HPDE6-E6E7 (cell line): ENCODE measurements around the gene SLC5A8.

Source experiments
- DNase-seq: peaks from one replicate; pipeline ENCODE4 v3.0.0; 2011; ENCODE audit warnings: missing footprints; ENCODE audit errors: extremely low spot score

Gene SLC5A8, protein sequence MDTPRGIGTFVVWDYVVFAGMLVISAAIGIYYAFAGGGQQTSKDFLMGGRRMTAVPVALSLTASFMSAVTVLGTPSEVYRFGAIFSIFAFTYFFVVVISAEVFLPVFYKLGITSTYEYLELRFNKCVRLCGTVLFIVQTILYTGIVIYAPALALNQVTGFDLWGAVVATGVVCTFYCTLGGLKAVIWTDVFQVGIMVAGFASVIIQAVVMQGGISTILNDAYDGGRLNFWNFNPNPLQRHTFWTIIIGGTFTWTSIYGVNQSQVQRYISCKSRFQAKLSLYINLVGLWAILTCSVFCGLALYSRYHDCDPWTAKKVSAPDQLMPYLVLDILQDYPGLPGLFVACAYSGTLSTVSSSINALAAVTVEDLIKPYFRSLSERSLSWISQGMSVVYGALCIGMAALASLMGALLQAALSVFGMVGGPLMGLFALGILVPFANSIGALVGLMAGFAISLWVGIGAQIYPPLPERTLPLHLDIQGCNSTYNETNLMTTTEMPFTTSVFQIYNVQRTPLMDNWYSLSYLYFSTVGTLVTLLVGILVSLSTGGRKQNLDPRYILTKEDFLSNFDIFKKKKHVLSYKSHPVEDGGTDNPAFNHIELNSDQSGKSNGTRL

DNA sequence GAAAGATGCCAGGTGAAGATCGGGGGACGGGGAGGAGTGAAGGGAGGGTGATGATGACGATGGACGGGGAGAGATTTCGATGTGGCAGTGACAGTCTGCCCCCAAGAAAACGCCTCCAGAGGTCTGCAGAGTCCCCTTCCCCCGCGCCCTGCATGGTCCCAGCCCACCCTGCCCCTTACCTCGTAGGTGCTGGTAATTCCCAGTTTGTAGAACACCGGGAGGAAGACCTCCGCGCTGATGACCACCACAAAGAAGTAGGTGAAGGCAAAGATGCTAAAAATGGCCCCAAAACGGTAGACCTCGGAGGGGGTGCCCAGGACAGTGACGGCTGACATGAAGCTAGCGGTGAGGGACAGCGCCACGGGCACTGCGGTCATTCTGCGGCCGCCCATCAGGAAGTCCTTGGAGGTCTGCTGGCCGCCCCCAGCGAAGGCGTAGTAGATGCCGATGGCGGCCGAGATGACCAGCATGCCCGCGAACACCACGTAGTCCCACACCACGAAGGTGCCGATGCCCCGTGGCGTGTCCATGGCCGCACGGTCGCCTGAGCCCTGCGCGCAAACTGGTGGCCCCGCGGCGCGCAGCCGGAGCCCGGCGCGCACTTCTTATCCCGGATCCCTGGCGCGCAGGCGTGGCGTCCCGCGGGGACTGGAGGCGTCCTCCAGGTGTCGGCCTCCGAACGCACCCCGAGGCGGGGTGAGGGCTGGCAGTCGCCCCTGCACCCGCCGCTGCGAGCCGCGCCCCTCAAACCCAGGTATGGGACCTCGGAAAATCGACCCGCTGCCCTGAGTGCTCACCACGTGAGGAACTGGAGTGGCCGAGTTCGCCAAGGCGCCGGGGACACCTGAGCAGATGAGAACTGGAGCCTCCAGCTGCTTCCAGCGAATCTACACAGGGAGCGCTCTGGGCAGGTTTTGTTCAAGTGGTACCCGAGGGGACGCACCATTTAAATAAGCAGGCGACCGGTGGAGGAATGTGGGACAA lies at the start of gene SLC5A8:
Gene SLC5A8 (minus strand): TSS at position 920 of the 984 bp plus-strand sequence. CDS start 390 bp downstream, at position 530.
- no peak for DNase-seq

DNA sequence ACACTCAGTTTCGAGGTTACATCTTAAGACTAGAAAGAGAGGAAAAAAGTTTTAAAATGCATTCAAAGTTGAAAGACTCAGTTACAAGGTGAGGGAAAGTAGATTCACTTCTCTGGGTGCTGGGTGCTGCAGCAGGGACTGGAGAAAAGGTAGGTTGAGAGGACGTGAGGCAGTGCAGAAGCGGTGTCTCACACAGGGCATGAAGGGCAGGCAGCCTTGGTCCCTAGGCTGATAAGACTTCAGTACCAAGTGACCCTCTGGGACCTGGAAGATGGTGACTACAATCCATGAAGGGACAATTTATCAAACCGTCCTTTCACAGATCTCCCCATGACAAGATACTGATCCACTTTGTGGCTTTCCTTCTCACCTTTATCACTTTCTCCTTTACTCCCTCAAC lies 47.3 kb upstream of the SLC5A8 start:
- DNase-seq = no peak

DNA sequence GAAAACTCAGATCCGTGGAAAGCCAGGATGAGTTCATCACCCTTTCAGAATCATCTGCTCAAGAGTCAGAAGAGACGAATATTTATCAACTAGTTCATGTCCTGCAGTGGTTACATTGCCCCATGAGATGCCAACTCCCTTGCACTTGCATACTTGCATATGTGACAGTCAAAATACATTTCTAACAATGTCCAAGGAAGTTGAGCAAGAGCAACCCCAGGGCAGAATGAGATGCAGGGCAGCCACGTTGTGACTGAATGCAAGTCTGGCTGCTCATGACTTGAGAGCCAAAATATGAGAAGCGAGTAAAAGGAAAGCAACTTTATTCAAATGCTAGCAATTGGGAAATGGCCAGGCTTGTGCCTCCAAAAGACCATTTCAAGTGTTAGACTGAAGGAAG lies 46.2 kb upstream of the SLC5A8 start:
- DNase-seq = no peak

DNA sequence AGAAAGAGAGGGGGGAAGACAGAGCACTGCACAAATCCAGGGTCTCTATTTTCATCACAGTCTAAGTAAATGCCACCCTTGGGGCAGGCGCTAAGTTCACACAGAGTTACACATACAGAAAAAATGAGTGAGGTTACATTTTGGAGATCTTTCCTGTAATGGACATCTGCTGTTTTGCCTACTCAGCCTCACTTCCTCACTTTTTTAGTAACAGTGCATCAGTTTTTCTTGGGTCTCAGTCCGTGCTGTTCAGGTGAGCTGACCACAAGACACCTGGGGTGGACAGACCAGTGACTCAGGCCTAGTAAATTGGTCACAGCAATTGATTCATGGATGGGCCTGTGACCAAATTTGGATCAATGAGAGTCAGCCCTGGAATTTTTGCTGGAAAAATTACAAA lies 33.6 kb upstream of the SLC5A8 start:
- no peak for DNase-seq

DNA sequence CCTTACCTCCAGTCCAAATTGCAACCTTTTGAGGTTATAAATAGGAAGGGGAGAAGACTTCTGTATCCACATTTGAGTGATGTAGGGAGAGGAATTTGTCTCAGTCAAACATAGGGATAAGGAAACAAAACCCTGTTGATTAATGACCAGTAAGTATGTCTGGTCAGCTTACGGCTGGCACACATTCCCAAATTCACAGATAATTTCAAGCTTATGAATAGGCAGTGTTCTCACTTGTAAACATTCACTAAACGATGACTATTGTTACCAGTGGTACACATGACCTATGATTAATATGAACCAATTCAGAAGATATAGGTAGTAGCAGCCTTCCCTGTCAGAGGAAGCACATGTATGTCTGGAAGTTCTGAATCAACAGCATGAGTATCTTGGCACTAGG lies 33.0 kb upstream of the SLC5A8 start:
- no peak for DNase-seq

DNA sequence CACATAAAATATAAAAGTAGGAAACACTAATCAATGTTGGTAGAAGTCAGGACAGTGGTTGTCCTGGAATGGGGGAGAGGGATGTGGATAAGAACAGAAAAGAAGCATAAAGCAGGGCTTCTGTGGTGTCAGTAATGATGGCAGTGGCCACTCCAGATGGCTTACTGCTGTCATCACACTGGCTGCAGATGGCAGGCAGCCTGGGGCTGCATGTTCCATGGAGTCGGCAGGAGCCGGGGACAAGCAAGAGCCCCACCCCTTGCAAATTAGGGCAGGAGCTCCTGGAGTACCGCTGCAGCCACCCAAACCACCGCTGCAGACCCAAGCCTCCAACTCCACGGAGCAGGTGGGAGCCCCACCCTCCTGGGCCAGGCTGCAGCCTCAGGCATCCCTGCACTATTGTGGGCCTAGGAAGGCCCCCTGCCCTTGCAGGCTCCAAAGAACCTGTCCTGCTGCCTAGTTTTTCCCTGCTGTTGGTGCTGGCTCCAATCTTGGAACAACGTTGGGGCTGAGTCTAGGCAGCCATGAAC lies 28.8 kb upstream of the SLC5A8 start:
- DNase-seq = no peak

DNA sequence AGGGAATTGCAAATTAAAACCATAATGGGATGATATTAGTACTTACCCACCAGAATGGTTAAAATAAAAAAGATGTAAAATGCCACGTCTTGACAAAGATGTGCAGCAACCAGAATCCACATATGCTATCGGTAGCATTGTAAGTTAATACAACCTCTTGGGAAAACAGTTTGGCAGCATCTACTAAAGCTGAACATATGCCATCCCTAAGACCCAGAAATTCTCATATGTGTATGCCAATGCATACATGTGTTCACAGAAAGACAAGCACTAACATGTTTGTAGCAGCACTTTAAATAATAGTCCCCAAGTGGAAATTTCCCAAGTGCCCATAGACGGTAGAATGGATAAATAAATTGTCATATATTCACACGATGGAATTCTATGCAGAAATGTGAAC lies 28.3 kb upstream of the SLC5A8 start:
- no peak for DNase-seq

DNA sequence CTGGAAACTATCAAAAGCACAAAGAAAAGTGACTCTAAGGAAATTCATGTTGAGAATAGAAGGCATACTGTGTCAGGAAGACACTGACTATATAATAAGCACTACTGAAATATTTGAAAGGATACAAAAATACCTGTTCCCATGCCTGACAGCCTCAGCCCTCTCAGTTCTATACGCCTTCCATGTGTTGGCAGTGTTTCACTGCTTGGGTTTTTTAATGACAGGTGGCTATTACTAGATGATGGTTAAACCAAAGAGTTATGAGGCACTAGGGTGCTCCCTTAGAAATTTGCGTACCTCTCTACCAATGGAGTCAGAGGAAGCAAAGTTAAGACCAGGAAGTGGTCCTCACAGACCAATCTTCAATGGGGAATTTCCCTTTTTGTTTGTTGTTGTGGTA lies 25.6 kb upstream of the SLC5A8 start:
- no peak for DNase-seq

DNA sequence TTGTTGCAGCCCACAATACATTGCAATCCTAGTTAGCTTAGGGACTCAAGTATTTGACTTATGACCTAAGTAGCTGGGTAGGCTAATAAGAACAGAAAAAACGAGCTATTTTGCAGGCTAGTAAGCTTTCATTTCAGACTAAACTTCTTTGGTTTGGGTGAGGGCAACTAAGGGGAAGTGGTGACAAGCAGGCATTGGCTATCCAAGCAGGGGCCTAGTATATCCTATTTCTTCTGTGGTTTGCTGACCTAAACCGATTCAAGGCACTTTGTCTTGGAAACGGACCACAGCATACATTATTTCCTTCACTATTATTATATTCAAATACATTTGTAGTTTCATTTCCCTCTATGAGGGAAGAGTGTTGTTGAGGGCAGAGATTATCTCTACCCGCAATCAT lies 21.6 kb upstream of the SLC5A8 start:
- DNase-seq = no peak

DNA sequence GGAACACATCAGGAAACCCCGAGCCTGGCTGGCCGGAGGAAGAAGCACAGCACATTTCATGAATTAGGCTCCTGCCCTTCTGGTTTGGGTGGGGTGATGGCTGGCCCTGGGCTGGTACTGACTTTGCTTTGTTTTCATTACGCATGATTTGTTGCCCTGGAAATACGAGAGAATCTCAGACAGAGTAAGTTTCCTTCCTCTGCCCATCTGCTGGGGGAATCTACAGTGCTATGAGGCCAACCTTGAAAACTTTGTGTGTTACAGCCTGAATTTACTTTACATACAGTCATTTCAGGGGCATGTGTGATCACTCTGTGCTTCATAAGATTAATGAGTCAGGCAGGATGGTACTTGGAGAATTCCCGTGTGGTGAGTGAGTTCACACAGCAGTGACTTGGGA lies 20.5 kb upstream of the SLC5A8 start:
- peak; percentile 25 for DNase-seq

DNA sequence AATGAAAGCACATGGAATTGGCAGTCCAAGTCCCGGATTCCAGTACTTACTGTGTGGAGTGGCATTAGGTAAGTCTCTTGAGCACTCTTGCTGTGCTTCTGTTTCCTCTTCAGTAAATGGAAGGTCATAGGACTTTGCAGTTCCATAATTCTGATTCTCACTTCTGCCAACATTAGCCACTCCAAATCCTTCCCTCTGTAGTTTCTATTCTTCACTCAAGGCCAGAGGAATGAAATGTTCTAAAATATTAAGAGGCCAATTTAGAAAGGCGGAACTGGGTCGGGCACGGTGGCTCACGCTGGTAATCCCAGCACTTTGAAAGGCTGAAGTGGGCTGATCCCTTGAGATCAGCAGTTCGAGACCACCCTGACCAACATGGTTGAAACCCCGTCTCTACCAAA lies 19.8 kb upstream of the SLC5A8 start:
- no peak for DNase-seq

DNA sequence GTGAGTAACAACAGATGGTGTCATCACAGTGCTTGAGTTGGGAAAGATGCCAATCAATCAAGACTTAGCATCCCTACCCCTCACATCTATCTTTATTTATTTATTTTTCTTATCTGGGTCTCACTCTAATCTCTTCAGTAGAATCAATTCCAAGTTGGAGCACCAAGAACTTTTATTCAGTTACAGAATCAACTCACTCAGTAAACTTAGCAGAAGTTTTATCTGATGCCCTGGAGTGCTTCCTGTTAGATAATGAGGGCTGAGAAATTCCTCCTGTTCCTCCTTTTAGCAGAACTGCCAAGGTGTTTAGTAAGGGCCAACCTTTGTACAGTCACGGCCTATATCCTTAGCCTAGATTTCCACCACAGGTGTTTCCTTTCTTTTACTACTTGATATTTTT lies 11.3 kb upstream of the SLC5A8 start:
- no peak for DNase-seq

DNA sequence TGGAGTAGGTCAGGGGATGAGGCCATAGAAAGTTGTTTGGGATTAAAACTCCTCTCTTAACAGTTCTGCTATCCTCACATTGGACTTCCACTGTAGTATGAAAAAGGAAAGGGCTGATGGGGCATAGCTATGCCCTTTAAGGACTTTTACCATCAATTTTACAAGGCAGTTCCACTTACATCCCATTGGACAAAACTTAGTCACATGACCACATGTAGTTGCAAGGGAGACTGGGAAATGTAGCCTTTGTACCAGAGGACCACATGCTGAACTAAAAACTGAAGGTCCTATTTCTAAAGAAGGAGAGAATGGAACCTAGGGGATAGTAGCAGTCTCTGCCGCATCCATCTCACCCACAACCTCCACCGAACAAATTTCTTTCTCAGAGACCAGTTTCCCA lies 6.8 kb upstream of the SLC5A8 start:
- DNase-seq = no peak

DNA sequence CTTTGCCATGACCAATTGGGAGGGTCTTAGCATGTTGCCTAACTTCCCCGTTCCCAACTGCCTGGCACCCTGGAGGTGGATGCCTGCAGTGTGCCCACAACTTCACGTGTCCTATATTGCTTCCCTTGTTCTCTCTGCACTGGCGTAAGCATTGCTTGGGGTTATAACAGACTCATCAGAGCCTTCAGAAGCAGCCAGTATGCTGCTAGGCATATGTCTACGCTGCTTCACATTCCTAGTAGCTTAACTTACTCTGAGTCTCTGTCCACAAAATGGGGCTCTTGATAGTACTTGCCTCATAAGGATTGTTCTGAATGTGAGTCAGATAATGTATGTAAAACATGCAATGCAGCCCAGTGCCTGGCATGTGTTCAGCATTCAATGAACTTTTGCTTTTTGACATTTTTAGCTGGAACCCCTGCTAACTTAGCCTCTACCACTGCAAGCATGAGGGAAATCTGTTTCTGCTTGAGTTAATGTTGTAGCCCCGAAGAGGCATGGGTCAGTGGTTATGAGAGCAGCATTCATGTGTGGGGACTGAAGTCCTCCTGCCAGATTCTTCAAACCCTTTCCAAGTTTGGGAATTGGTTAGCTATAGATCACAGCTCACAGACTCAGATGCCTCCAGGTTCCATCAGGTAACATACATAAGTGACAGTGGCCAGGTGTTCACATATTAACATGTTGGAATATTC lies 2.8 kb downstream of the SLC5A8 start:
- no peak for DNase-seq

DNA sequence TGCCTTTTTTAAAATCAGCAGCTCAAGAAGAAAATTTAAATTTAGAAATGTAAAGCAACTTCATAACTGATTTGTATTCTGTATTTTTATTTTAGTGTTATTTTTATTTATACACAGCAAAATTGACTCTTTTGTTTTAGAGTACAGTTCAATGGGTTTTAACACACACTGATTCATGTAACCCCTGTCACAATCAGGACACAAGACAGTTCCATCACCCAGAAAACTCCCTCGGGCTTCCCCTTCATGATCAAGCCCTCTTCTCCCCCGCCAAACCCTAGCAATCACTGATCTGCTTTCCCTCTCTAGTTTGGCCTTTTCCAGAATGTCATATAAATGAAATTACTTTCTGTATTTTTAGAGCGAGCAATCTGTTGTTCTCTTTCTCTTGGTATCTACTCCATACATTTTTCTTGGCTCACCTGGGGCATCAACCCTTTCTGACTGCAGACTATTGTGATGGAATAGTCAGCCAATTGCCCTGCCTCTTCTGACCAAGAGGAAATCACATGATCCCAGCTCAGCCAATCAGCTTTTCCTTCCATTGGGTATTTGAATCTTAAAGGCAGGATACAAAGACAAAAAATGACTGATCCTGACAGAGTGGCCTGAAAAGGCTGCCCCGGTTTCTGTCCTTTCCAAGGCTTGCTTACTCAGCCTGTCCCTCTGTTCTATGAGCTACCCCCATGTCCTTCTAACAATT lies 5.3 kb downstream of the SLC5A8 start:
- no peak for DNase-seq

DNA sequence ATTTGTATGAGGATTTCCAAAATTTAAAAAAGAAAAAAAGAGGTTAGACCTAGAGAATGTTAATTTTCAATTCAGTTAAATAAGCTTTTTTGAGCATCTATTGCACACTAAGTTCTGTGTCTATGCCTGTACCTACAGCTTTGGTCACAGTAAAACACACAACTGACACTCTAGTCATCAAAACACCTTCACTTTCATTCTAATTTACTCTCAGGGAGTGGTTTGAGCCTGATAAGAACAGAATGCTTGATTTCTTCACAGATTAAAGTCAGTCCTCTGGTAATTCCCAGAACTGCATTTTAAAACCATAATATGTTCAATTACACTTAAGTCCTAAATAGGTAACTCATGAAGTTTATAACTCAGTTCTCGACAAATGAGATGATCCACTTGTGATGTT lies 9.2 kb downstream of the SLC5A8 start:
- no peak for DNase-seq

DNA sequence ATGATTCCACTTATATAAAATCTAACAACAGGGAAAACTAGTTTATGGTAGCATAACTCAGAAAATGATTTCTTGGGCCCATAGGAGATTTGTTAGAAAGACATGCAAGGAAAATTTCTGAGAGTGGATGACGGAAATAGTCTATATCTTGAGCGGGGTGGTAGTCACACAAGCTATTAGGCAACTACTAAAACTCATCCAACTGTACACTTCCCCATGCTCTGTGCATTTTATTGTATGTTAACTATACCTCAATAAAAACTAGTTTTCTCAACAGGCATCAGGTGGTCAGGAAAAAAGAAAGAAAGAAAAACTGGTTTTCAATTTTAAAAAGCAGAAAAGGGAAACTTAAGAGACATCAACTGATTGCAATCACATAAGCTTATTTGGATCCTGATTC lies 9.9 kb downstream of the SLC5A8 start:
- no peak for DNase-seq

DNA sequence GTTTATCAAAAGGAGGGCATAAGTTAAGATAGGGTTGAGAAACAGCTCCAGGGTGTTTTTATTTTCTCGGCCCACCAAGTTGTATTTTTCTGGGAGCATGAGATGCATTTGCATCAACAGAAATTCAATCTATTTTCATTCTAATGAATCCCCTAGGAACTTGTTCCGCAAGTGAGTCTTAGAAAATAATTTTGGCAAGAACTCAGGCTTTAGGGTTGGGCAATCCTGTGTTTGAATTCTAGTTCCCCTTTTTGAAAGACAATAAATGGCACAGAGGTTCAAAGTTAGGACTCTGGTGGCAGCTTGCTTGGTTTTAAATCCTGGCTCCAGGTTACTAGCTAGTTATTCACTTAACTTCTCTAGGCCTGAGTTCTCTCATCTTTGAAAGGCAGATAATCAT lies 23.7 kb downstream of the SLC5A8 start:
- no peak for DNase-seq

DNA sequence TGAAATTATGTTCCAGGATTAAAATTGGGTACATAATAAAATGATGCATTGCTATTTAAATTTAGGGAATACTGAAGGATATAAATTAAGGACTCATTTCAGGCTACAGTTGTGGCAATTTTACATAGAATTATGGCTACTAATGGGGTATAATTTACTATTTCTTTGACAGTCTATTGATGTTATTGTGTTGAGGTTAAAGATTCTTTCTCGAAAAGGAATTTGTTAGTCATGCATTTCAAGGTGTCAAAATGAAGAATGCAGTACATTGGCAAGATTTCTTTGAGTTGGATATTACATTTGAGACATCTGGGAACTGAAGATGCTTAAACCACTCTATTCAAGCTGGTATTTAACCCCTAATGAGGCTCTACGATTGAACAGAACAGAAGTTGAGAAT lies 28.3 kb downstream of the SLC5A8 start:
- DNase-seq = no peak

DNA sequence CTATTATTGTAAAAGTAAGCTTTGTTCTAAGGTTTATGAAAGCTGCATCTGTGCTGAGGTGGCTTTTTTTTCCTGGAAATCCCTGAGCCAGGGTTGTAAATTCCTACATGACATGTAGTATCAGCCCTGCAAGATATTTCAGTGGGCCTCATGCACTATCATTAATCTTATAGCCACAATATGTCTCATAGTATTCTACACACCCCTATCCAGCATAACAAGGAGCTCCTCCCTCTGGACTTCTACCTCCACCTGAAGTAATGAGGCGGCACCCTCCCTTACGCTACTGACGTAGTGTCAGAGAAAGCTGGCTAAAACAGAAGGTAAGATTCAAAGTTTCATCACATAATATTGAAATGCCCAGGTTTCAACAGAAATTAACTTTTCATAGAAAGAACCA lies 35.5 kb downstream of the SLC5A8 start:
- no peak for DNase-seq

DNA sequence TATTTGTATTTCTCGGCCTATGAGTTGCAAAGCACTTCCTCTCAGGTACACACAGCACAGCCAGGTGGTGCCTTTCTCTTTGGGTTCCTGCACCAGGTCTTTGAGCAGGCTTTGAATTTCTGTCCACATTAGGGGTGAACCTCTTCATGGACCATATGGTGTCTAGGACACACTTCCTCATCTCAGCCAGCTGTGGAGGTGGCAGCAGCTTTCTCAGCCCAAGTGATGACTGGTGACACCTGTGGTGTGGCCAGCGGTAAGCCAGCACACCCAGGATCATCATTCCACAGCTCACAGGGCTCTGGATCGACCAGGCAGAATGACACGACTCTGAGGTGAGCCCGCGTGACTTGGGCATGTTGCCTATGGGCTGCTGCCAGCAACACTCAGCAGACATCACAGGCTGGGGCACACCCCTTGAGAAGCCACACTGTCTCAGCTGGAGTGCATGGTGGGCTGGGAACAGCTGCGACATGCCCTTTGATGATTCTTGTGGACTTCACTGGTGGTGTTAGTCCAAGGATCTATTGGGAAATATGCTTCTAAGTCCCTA lies 36.8 kb downstream of the SLC5A8 start:
- DNase-seq = no peak
